IMR-90 (cell line): ENCODE measurements around the gene AANAT. TPM values are rescaled to one million over a fixed set of nuclear protein-coding genes. Genes with fewer than 3 reads are reported as not detected.

Experiments used
- ATAC-seq: fragments of 200-7000 bp; cut with Tn5 transposase; 2 replicates; pipeline ENCODE4 v1.9.1; 2020; ENCODE audit warnings: low read depth, mild to moderate bottlenecking, moderate library complexity
- BruUV-seq: library from RNA; stranded (reverse); fragments of 400-500 nt; replicated peaks from 2 replicates; lab custom pipeline; 2021; lab: Mats Ljungman, UMichigan
- CTCF ChIA-PET: fragments of 300-600 bp; formaldehyde crosslinking; extraction: SDS; loops from one replicate; lab custom pipeline; 2021; ENCODE audit warnings: antibody characterized with exemption; lab: Yijun Ruan, JAX
- POLR2A ChIA-PET: fragments of 300-600 bp; sonication (Branson Sonifier 250); formaldehyde crosslinking; loops from one replicate; lab custom pipeline; 2022; ENCODE audit warnings: antibody characterized with exemption; ENCODE audit not compliant: unreplicated experiment; lab: Charles Lee
- DNase-seq: peaks from one replicate; pipeline ENCODE4 v3.0.0; 2013
- H2AFZ ChIP-seq: replicated peaks from 2 replicates; pipeline ENCODE3; 2013; ENCODE audit warnings: low read length, mild to moderate bottlenecking; ENCODE audit not compliant: poor library complexity
- H2AK5ac ChIP-seq: 2 replicates; pipeline ENCODE4 v1.6.1; 2013; ENCODE audit warnings: low read depth, low read length, inconsistent platforms
- H2AK9ac ChIP-seq: replicated peaks from 2 replicates; pipeline ENCODE3; 2013; ENCODE audit warnings: mild to moderate bottlenecking, low read depth, low read length, moderate library complexity; ENCODE audit not compliant: poor library complexity
- H2BK120ac ChIP-seq: 2 replicates; pipeline ENCODE4 v1.6.1; 2013; ENCODE audit warnings: low read depth, low read length, inconsistent platforms
- H2BK15ac ChIP-seq: 3 replicates; pipeline ENCODE4 v1.6.1; 2013; ENCODE audit warnings: low read depth, low read length, inconsistent platforms
- H2BK20ac ChIP-seq: 2 replicates; pipeline ENCODE4 v1.6.1; 2013; ENCODE audit warnings: low read depth, mild to moderate bottlenecking, inconsistent platforms, low read length, moderate library complexity
- H2BK5ac ChIP-seq: 2 replicates; pipeline ENCODE4 v1.6.1; 2013; ENCODE audit warnings: mild to moderate bottlenecking, low read depth, low read length, inconsistent platforms; ENCODE audit not compliant: poor library complexity, severe bottlenecking
- H3K14ac ChIP-seq: replicated peaks from 2 replicates; pipeline ENCODE4 v1.6.1; 2013; ENCODE audit warnings: low read depth, low read length, inconsistent platforms
- H3K18ac ChIP-seq: 2 replicates; pipeline ENCODE4 v1.6.1; 2013; ENCODE audit warnings: low read depth, low read length, control low read depth
- H3K23ac ChIP-seq: 2 replicates; pipeline ENCODE4 v1.6.1; 2013; ENCODE audit warnings: low read depth, low read length, inconsistent platforms
- H3K27ac ChIP-seq: 2 replicates; pipeline ENCODE4 v1.5.1; 2013; ENCODE audit warnings: mild to moderate bottlenecking, control low read depth, low read length; ENCODE audit not compliant: insufficient read depth
- H3K27me3 ChIP-seq: 2 replicates; pipeline ENCODE4 v1.6.1; 2013; ENCODE audit warnings: low read length; ENCODE audit not compliant: control insufficient read depth, insufficient read depth
- H3K36me3 ChIP-seq: 2 replicates; pipeline ENCODE4 v1.6.1; 2013; ENCODE audit warnings: low read length, mixed read lengths; ENCODE audit not compliant: control insufficient read depth, insufficient read depth
- H3K4ac ChIP-seq: 2 replicates; pipeline ENCODE4 v1.6.1; 2013; ENCODE audit warnings: low read depth, low read length, inconsistent platforms
- H3K4me1 ChIP-seq: 2 replicates; pipeline ENCODE4 v1.6.1; 2013; ENCODE audit warnings: low read length, mixed read lengths; ENCODE audit not compliant: control insufficient read depth, insufficient read depth
- H3K4me2 ChIP-seq: 2 replicates; pipeline ENCODE4 v1.6.1; 2013; ENCODE audit warnings: low read depth, mild to moderate bottlenecking, control low read depth, low read length, moderate library complexity
- H3K4me3 ChIP-seq: 2 replicates; pipeline ENCODE4 v1.5.1; 2013; ENCODE audit warnings: low read depth, mild to moderate bottlenecking, control low read depth, low read length, moderate library complexity; ENCODE audit not compliant: insufficient read depth
- H3K56ac ChIP-seq: 2 replicates; pipeline ENCODE4 v1.6.1; 2013; ENCODE audit warnings: low read length, inconsistent platforms; ENCODE audit not compliant: insufficient read depth; ENCODE audit errors: extremely low read depth
- H3K79me1 ChIP-seq, 2 experiments: 2 replicates each; pipeline ENCODE4 v1.6.1; 2013; ENCODE audit warnings: low read length in 2 of 2, inconsistent platforms in 1 of 2, low read depth in 1 of 2
- H3K9ac ChIP-seq: 2 replicates; pipeline ENCODE4 v1.6.1; 2013; ENCODE audit warnings: low read depth, low read length, control low read depth
- H3K9me1 ChIP-seq: 2 replicates; pipeline ENCODE4 v1.6.1; 2013; ENCODE audit warnings: low read length, inconsistent platforms; ENCODE audit not compliant: insufficient read depth
- H3K9me3 ChIP-seq: 2 replicates; pipeline ENCODE4 v1.6.1; 2013; ENCODE audit warnings: low read length; ENCODE audit not compliant: control insufficient read depth, insufficient read depth
- H4K20me1 ChIP-seq: 2 replicates; pipeline ENCODE4 v1.6.1; 2013; ENCODE audit warnings: low read length, inconsistent platforms; ENCODE audit not compliant: insufficient read depth
- H4K5ac ChIP-seq: 2 replicates; pipeline ENCODE4 v1.6.1; 2013; ENCODE audit warnings: mild to moderate bottlenecking, low read depth, low read length, control low read depth
- H4K8ac ChIP-seq, 2 experiments: 2 replicates each; pipeline ENCODE4 v1.6.1; 2013; ENCODE audit warnings: low read depth in 2 of 2, low read length in 2 of 2, control low read depth in 1 of 2, inconsistent platforms in 1 of 2
- H4K91ac ChIP-seq: 2 replicates; pipeline ENCODE4 v1.6.1; 2013; ENCODE audit warnings: low read depth, low read length, inconsistent platforms; ENCODE audit not compliant: insufficient read depth
- BHLHE40 ChIP-seq: fragments of 150-350 bp; IDR thresholded peaks from 2 replicates; pipeline ENCODE4 v1.6.1; 2016; ENCODE audit warnings: mild to moderate bottlenecking, low read depth, low read length
- MAFK ChIP-seq: IDR thresholded peaks from 2 replicates; pipeline ENCODE4 v1.6.1; 2012; ENCODE audit warnings: low read depth, low read length, improper control_type of control experiment
- MAZ ChIP-seq: IDR thresholded peaks from 2 replicates; pipeline ENCODE4 v1.6.1; 2012; ENCODE audit warnings: low read depth, mild to moderate bottlenecking, low read length, improper control_type of control experiment, moderate library complexity, borderline replicate concordance
- MXI1 ChIP-seq: IDR thresholded peaks from 2 replicates; pipeline ENCODE4 v1.6.1; 2012; ENCODE audit warnings: low read depth, mild to moderate bottlenecking, low read length, moderate library complexity, borderline replicate concordance
- NFE2L2 ChIP-seq: fragments of 150-350 bp; IDR thresholded peaks from 2 replicates; pipeline ENCODE4 v1.6.1; 2016; ENCODE audit warnings: low read depth, mild to moderate bottlenecking, low read length
- POLR2A ChIP-seq: IDR thresholded peaks from 2 replicates; pipeline ENCODE4 v1.6.1; 2012; ENCODE audit warnings: mild to moderate bottlenecking, low read depth, low read length
- RAD21 ChIP-seq: IDR thresholded peaks from 2 replicates; pipeline ENCODE4 v1.6.1; 2012; ENCODE audit warnings: low read length, improper control_type of control experiment
- RCOR1 ChIP-seq: IDR thresholded peaks from 2 replicates; pipeline ENCODE4 v1.6.1; 2012; ENCODE audit warnings: mild to moderate bottlenecking, low read length, improper control_type of control experiment; ENCODE audit not compliant: insufficient replicate concordance
- RFX5 ChIP-seq: IDR thresholded peaks from 2 replicates; pipeline ENCODE4 v1.8.0; 2012; ENCODE audit warnings: low read depth, mild to moderate bottlenecking, low read length, moderate library complexity
- SMC3 ChIP-seq: fragments of 150-350 bp; IDR thresholded peaks from 2 replicates; pipeline ENCODE4 v1.6.1; 2016; ENCODE audit warnings: low read depth, mild to moderate bottlenecking, antibody characterized with exemption, low read length, moderate library complexity
- USF2 ChIP-seq: fragments of 150-350 bp; IDR thresholded peaks from 2 replicates; pipeline ENCODE4 v1.6.1; 2017; ENCODE audit warnings: mild to moderate bottlenecking, antibody characterized with exemption, low read length, low read depth
- WGBS, 2 experiments: methylation state at CpG; one replicate each; pipeline versions ENCODE4 v1.1.5 to v1.1.7; 2013; ENCODE audit warnings: missing lambda C conversion rate in 2 of 2; ENCODE audit not compliant: insufficient read length in 1 of 2; ENCODE audit errors: extremely low coverage in 2 of 2; 5-methylcytosine and 5-hydroxymethylcytosine counted together
- dilution Hi-C: fragments of 300-500 bp; cut with HindIII; formaldehyde crosslinking; loops from one replicate; pipeline ENCODE4 v1.14.3; 2018; ENCODE audit warnings: low sequenced_read_pairs; ENCODE audit not compliant: unreplicated experiment
- in situ Hi-C: fragments of 300-500 bp; cut with MboI; formaldehyde crosslinking; loops from 3 replicates; pipeline ENCODE4 v1.14.3; 2019; ENCODE audit warnings: low sequenced_read_pairs, inconsistent platforms, mixed read lengths
- intact Hi-C: fragments of 100-400 bp; cut with micrococcal nuclease; formaldehyde crosslinking; loops from 2 replicates; pipeline ENCODE4 v1.10.0; 2022
- polyA plus RNA-seq, 3 experiments: library from polyadenylated mRNA; depleted of rRNA; stranded (reverse); fragments of >200 nt; gene quantifications; 2 replicates each; pipeline ENCODE4 v1.2.3, GENCODE V29; 2012; ENCODE audit warnings: low replicate concordance in 1 of 3
- total RNA-seq: library from RNA; depleted of rRNA; stranded (reverse); fragments of >200 nt; gene quantifications from 2 replicates; pipeline ENCODE4 v1.2.3, GENCODE V29; 2012
- TF ChIP-seq, protein P1 (sequence below): conservative IDR thresholded peaks from 2 replicates; pipeline ENCODE4 v1.5.1; 2012; ENCODE audit warnings: mild to moderate bottlenecking, low read depth, low read length, improper control_type of control experiment
- TF ChIP-seq, protein P2 (sequence below): fragments of 150-350 bp; IDR thresholded peaks from 2 replicates; pipeline ENCODE4 v1.6.1; 2016; ENCODE audit warnings: low read depth, mild to moderate bottlenecking, low read length, moderate library complexity, borderline replicate concordance

The AANAT gene
- total and polyA plus RNA-seq, 2 of the 4 experiments (the other 2 are of a cell fraction), result 0.21 TPM; not detected in 1

DNA sequence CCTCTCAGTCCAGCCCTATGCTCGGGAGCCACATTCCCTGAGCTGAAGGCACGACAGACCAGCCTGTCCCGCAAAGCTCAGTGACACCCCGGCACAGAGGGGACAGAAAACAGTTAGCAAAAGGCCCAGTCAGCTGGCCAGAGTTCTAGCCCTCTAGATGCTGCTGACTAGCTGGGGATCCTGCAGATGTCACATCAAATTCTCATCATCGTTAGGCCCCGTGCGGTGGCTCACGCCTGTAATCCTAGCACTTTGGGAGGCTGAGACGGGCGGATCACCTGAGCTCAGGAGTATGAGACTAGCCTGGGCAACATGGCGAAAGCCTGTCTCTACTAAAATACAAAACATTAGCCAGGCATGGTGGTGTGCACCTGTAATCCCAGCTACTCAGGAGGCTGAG is 31.7 kb upstream of the AANAT start:
- H4K8ac ChIP-seq, result no peak overlapping the region
- POLR2A ChIA-PET, result no interaction called here
- H2BK20ac ChIP-seq, result no peak overlapping the region
- no peak overlapping the region for H3K56ac ChIP-seq
- H3K4me2 ChIP-seq, result no peak overlapping the region
- no peak overlapping the region for H3K27ac ChIP-seq
- H3K27me3 ChIP-seq, result no peaks in the 10 kb centered on the region
- no peak overlapping the region for H2AK5ac ChIP-seq
- H3K9me3 ChIP-seq, result no peaks in the 10 kb centered on the region
- H3K79me1 ChIP-seq, result peaks cover 42 to 88% of the 10 kb centered on the region in 2 experiments
- ATAC-seq, result no peak
- no peak overlapping the region for H2AFZ ChIP-seq
- H2BK5ac ChIP-seq, result no peak overlapping the region
- H2AK9ac ChIP-seq, result no peak overlapping the region
- H3K4ac ChIP-seq, result no peak overlapping the region
- peaks cover 20% of the 10 kb centered on the region for H3K4me1 ChIP-seq
- intact Hi-C loops, result no loop called here
- H3K9me1 ChIP-seq, result peaks cover 36% of the 10 kb centered on the region
- H3K18ac ChIP-seq, result no peak overlapping the region
- H2BK120ac ChIP-seq, result no peak overlapping the region
- no peak for DNase-seq
- CTCF ChIA-PET, result interaction anchor here (1.0 to 1.3 kb wide), 2 partner anchors 8 to 11 kb away, joined by 3 read pairs; no protein-coding TSS in a partner anchor
- TF ChIP-seq MAFK, result no peak
- TF ChIP-seq BHLHE40, result no peak
- TF ChIP-seq POLR2A, result no peak
- TF ChIP-seq RCOR1, result no peak
- no peak for TF ChIP-seq RAD21
- no peak for TF ChIP-seq USF2
- TF ChIP-seq MAZ, result no peak
- no peak for TF ChIP-seq MXI1
- TF ChIP-seq RFX5, result no peak
- TF ChIP-seq, protein P1, sequence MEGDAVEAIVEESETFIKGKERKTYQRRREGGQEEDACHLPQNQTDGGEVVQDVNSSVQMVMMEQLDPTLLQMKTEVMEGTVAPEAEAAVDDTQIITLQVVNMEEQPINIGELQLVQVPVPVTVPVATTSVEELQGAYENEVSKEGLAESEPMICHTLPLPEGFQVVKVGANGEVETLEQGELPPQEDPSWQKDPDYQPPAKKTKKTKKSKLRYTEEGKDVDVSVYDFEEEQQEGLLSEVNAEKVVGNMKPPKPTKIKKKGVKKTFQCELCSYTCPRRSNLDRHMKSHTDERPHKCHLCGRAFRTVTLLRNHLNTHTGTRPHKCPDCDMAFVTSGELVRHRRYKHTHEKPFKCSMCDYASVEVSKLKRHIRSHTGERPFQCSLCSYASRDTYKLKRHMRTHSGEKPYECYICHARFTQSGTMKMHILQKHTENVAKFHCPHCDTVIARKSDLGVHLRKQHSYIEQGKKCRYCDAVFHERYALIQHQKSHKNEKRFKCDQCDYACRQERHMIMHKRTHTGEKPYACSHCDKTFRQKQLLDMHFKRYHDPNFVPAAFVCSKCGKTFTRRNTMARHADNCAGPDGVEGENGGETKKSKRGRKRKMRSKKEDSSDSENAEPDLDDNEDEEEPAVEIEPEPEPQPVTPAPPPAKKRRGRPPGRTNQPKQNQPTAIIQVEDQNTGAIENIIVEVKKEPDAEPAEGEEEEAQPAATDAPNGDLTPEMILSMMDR, result no peak
- TF ChIP-seq SMC3, result no peak
- no peak for TF ChIP-seq NFE2L2
- TF ChIP-seq, protein P2, sequence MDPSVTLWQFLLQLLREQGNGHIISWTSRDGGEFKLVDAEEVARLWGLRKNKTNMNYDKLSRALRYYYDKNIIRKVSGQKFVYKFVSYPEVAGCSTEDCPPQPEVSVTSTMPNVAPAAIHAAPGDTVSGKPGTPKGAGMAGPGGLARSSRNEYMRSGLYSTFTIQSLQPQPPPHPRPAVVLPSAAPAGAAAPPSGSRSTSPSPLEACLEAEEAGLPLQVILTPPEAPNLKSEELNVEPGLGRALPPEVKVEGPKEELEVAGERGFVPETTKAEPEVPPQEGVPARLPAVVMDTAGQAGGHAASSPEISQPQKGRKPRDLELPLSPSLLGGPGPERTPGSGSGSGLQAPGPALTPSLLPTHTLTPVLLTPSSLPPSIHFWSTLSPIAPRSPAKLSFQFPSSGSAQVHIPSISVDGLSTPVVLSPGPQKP, result no peak
- H3K14ac ChIP-seq, result no peak overlapping the region
- dilution Hi-C loops, result no loop called here
- peaks cover 84% of the 10 kb centered on the region for H4K20me1 ChIP-seq
- no peak overlapping the region for H4K5ac ChIP-seq
- H3K9ac ChIP-seq, result no peak overlapping the region
- H4K91ac ChIP-seq, result no peak overlapping the region
- peaks cover 4% of the 10 kb centered on the region; the same call in 1 of the 2 replicates for H3K36me3 ChIP-seq
- H3K23ac ChIP-seq, result no peak overlapping the region
- WGBS, 2 experiments, result 97% methylated on average over 10 of the region's 11 CpGs; no CpG with 5 or more reads in 1 of the 2 experiments
- no peak overlapping the region for H2BK15ac ChIP-seq
- H3K4me3 ChIP-seq, result no peak overlapping the region
- no TSS peak for BruUV-seq
- in situ Hi-C loops, result no loop called here
